Mucosa of rectum (tissue), 2 donors: ENCODE results near the gene WNT7B.

Experiments used
- H3K27ac ChIP-seq, 2 donors: one replicate each; pipeline ENCODE4 v1.7.0; 2013; ENCODE audit warnings: inconsistent platforms in 2 of 2, low read depth in 2 of 2, low read length in 2 of 2
- H3K27me3 ChIP-seq, 2 donors: one replicate each; pipeline ENCODE4 v1.7.0; 2013; ENCODE audit warnings: low read length in 2 of 2; ENCODE audit not compliant: control insufficient read depth in 2 of 2, insufficient read depth in 2 of 2
- H3K36me3 ChIP-seq, 2 donors: one replicate each; pipeline ENCODE4 v1.7.0; 2013; ENCODE audit warnings: low read length in 2 of 2; ENCODE audit not compliant: control insufficient read depth in 2 of 2, insufficient read depth in 2 of 2
- H3K4me1 ChIP-seq, 2 donors: one replicate each; pipeline ENCODE4 v1.7.0; 2013; ENCODE audit warnings: low read length in 2 of 2, mild to moderate bottlenecking in 1 of 2; ENCODE audit not compliant: control insufficient read depth in 2 of 2, insufficient read depth in 2 of 2
- H3K4me3 ChIP-seq, 2 donors: one replicate each; pipeline ENCODE4 v1.7.0; 2013; ENCODE audit warnings: low read length in 2 of 2
- H3K9ac ChIP-seq, 2 donors: one replicate each; pipeline ENCODE4 v1.7.0; 2013; ENCODE audit warnings: low read length in 2 of 2, low read depth in 1 of 2, mild to moderate bottlenecking in 1 of 2
- H3K9me3 ChIP-seq, 2 donors: one replicate each; pipeline ENCODE4 v1.7.0; 2013; ENCODE audit warnings: low read length in 2 of 2; ENCODE audit not compliant: control insufficient read depth in 2 of 2
- donor health status: healthy.
- donor health status: Normal muscosa, but diverticular disease.

The WNT7B gene

GRCh38 chr22:45980761-45981160 is 3.8 kb upstream of the WNT7B start:
- Histone ChIP-seq H3K27ac (no peak overlapping the region), H3K4me3 (no peak overlapping the region), H3K9ac (no peak overlapping the region), H3K27me3 (peaks cover 9 to 15% of the 10 kb centered on the region in 2 donors), H3K9me3 (peaks cover 0 to 5% of the 10 kb centered on the region in 2 donors), H3K36me3 (no peaks in the 10 kb centered on the region), H3K4me1 (peaks cover 8 to 11% of the 10 kb centered on the region in 2 donors)

GRCh38 chr22:45980268-45980570 is 3.3 kb upstream of the WNT7B start:
- H3K4me1 ChIP-seq: peaks cover 8 to 13% of the 10 kb centered on the region in 2 donors
- peaks cover 0 to 5% of the 10 kb centered on the region in 2 donors for H3K9me3 ChIP-seq
- no peak overlapping the region for H3K9ac ChIP-seq

GRCh38 chr22:45978275-45978713 is 1.3 kb upstream of the WNT7B start:
- Histone ChIP-seq H3K27ac (no peak overlapping the region), H3K9me3 (no peaks in the 10 kb centered on the region), H3K27me3 (peaks cover 28 to 37% of the 10 kb centered on the region in 2 donors), H3K4me3 (no peak overlapping the region), H3K36me3 (no peaks in the 10 kb centered on the region), H3K4me1 (peaks cover 8 to 13% of the 10 kb centered on the region in 2 donors), H3K9ac (no peak overlapping the region)

More at GRCh38 chr22:45980268-45980570, 3.3 kb upstream of the WNT7B start:
- Histone ChIP-seq H3K27ac (no peak overlapping the region), H3K4me3 (no peak overlapping the region), H3K36me3 (no peaks in the 10 kb centered on the region), H3K27me3 (peaks cover 11 to 20% of the 10 kb centered on the region in 2 donors)

- Histone ChIP-seq H3K36me3 (no peaks in the 10 kb centered on the region), H3K9ac (no peak overlapping the region), H3K4me1 (peaks cover 8 to 13% of the 10 kb centered on the region in 2 donors), H3K27me3 (peaks cover 33 to 42% of the 10 kb centered on the region in 2 donors), H3K4me3 (no peak overlapping the region), H3K27ac (no peak overlapping the region), H3K9me3 (no peaks in the 10 kb centered on the region)
Observed at GRCh38 chr22:45977551-45978274, 751 bp upstream of the WNT7B start.

- Histone ChIP-seq H3K9ac (no peak overlapping the region), H3K4me1 (peaks cover 8 to 13% of the 10 kb centered on the region in 2 donors), H3K27ac (no peak overlapping the region), H3K9me3 (no peaks in the 10 kb centered on the region), H3K27me3 (peaks cover 36 to 47% of the 10 kb centered on the region in 2 donors), H3K4me3 (peak overlapping the region in 1 of 2 donors; percentile 20), H3K36me3 (no peaks in the 10 kb centered on the region)
Observed at GRCh38 chr22:45976254-45977002, 534 bp downstream of the WNT7B start.

GRCh38 chr22:45975164-45976161 is 1.5 kb downstream of the WNT7B start:
- Histone ChIP-seq H3K4me1 (peaks cover 8 to 17% of the 10 kb centered on the region in 2 donors), H3K27me3 (peaks cover 36 to 50% of the 10 kb centered on the region in 2 donors)

GRCh38 chr22:45974498-45974897 is 2.5 kb downstream of the WNT7B start:
- H3K9ac ChIP-seq: no peak overlapping the region
- no peak overlapping the region for H3K27ac ChIP-seq
- no peaks in the 10 kb centered on the region for H3K9me3 ChIP-seq
- peaks cover 8 to 17% of the 10 kb centered on the region in 2 donors for H3K4me1 ChIP-seq
- H3K27me3 ChIP-seq: peaks cover 39 to 51% of the 10 kb centered on the region in 2 donors
- H3K4me3 ChIP-seq: no peak overlapping the region
- no peaks in the 10 kb centered on the region for H3K36me3 ChIP-seq

More at GRCh38 chr22:45975164-45976161, 1.5 kb downstream of the WNT7B start:
- H3K4me3 ChIP-seq: no peak overlapping the region
- no peaks in the 10 kb centered on the region for H3K36me3 ChIP-seq
- no peaks in the 10 kb centered on the region for H3K9me3 ChIP-seq
- no peak overlapping the region for H3K9ac ChIP-seq
- H3K27ac ChIP-seq: no peak overlapping the region

- Histone ChIP-seq H3K9me3 (no peaks in the 10 kb centered on the region), H3K27ac (no peak overlapping the region), H3K27me3 (peaks cover 41 to 55% of the 10 kb centered on the region in 2 donors), H3K4me1 (peaks cover 3 to 9% of the 10 kb centered on the region in 2 donors), H3K9ac (no peak overlapping the region), H3K36me3 (no peaks in the 10 kb centered on the region), H3K4me3 (no peak overlapping the region)
Observed at GRCh38 chr22:45972889-45973253, 4.1 kb downstream of the WNT7B start.

- Histone ChIP-seq H3K27ac (no peak overlapping the region), H3K27me3 (peaks cover 36 to 50% of the 10 kb centered on the region in 2 donors), H3K4me3 (no peak overlapping the region), H3K9me3 (no peaks in the 10 kb centered on the region), H3K4me1 (peaks cover 3 to 9% of the 10 kb centered on the region in 2 donors), H3K9ac (no peak overlapping the region), H3K36me3 (no peaks in the 10 kb centered on the region)
Observed at GRCh38 chr22:45972091-45972888, 4.7 kb downstream of the WNT7B start.
